IMR-90 (cell line): ENCODE data around the gene RBFOX2. TPM values are rescaled to one million over a fixed set of nuclear protein-coding genes. Genes with fewer than 3 reads are reported as not detected.

Source experiments
- ATAC-seq: fragments of 200-7000 bp; cut with Tn5 transposase; 2 replicates; pipeline ENCODE4 v1.9.1; 2020; ENCODE audit warnings: low read depth, mild to moderate bottlenecking, moderate library complexity
- BruUV-seq: library from RNA; stranded (reverse); fragments of 400-500 nt; replicated peaks from 2 replicates; lab custom pipeline; 2021; lab: Mats Ljungman, UMichigan
- CTCF ChIA-PET: fragments of 300-600 bp; formaldehyde crosslinking; extraction: SDS; loops from one replicate; lab custom pipeline; 2021; ENCODE audit warnings: antibody characterized with exemption; lab: Yijun Ruan, JAX
- POLR2A ChIA-PET: fragments of 300-600 bp; sonication (Branson Sonifier 250); formaldehyde crosslinking; loops from one replicate; lab custom pipeline; 2022; ENCODE audit warnings: antibody characterized with exemption; ENCODE audit not compliant: unreplicated experiment; lab: Charles Lee
- DNase-seq: peaks from one replicate; pipeline ENCODE4 v3.0.0; 2013
- H2AFZ ChIP-seq: replicated peaks from 2 replicates; pipeline ENCODE3; 2013; ENCODE audit warnings: low read length, mild to moderate bottlenecking; ENCODE audit not compliant: poor library complexity
- H2AK5ac ChIP-seq: 2 replicates; pipeline ENCODE4 v1.6.1; 2013; ENCODE audit warnings: low read depth, low read length, inconsistent platforms
- H2AK9ac ChIP-seq: replicated peaks from 2 replicates; pipeline ENCODE3; 2013; ENCODE audit warnings: mild to moderate bottlenecking, low read depth, low read length, moderate library complexity; ENCODE audit not compliant: poor library complexity
- H2BK120ac ChIP-seq: 2 replicates; pipeline ENCODE4 v1.6.1; 2013; ENCODE audit warnings: low read depth, low read length, inconsistent platforms
- H2BK15ac ChIP-seq: 3 replicates; pipeline ENCODE4 v1.6.1; 2013; ENCODE audit warnings: low read depth, low read length, inconsistent platforms
- H2BK20ac ChIP-seq: 2 replicates; pipeline ENCODE4 v1.6.1; 2013; ENCODE audit warnings: low read depth, mild to moderate bottlenecking, inconsistent platforms, low read length, moderate library complexity
- H2BK5ac ChIP-seq: 2 replicates; pipeline ENCODE4 v1.6.1; 2013; ENCODE audit warnings: mild to moderate bottlenecking, low read depth, low read length, inconsistent platforms; ENCODE audit not compliant: poor library complexity, severe bottlenecking
- H3K14ac ChIP-seq: replicated peaks from 2 replicates; pipeline ENCODE4 v1.6.1; 2013; ENCODE audit warnings: low read depth, low read length, inconsistent platforms
- H3K18ac ChIP-seq: 2 replicates; pipeline ENCODE4 v1.6.1; 2013; ENCODE audit warnings: low read depth, low read length, control low read depth
- H3K23ac ChIP-seq: 2 replicates; pipeline ENCODE4 v1.6.1; 2013; ENCODE audit warnings: low read depth, low read length, inconsistent platforms
- H3K27ac ChIP-seq: 2 replicates; pipeline ENCODE4 v1.5.1; 2013; ENCODE audit warnings: mild to moderate bottlenecking, control low read depth, low read length; ENCODE audit not compliant: insufficient read depth
- H3K27me3 ChIP-seq: 2 replicates; pipeline ENCODE4 v1.6.1; 2013; ENCODE audit warnings: low read length; ENCODE audit not compliant: control insufficient read depth, insufficient read depth
- H3K36me3 ChIP-seq: 2 replicates; pipeline ENCODE4 v1.6.1; 2013; ENCODE audit warnings: low read length, mixed read lengths; ENCODE audit not compliant: control insufficient read depth, insufficient read depth
- H3K4ac ChIP-seq: 2 replicates; pipeline ENCODE4 v1.6.1; 2013; ENCODE audit warnings: low read depth, low read length, inconsistent platforms
- H3K4me1 ChIP-seq: 2 replicates; pipeline ENCODE4 v1.6.1; 2013; ENCODE audit warnings: low read length, mixed read lengths; ENCODE audit not compliant: control insufficient read depth, insufficient read depth
- H3K4me2 ChIP-seq: 2 replicates; pipeline ENCODE4 v1.6.1; 2013; ENCODE audit warnings: low read depth, mild to moderate bottlenecking, control low read depth, low read length, moderate library complexity
- H3K4me3 ChIP-seq: 2 replicates; pipeline ENCODE4 v1.5.1; 2013; ENCODE audit warnings: low read depth, mild to moderate bottlenecking, control low read depth, low read length, moderate library complexity; ENCODE audit not compliant: insufficient read depth
- H3K56ac ChIP-seq: 2 replicates; pipeline ENCODE4 v1.6.1; 2013; ENCODE audit warnings: low read length, inconsistent platforms; ENCODE audit not compliant: insufficient read depth; ENCODE audit errors: extremely low read depth
- H3K79me1 ChIP-seq, 2 experiments: 2 replicates each; pipeline ENCODE4 v1.6.1; 2013; ENCODE audit warnings: low read length in 2 of 2, inconsistent platforms in 1 of 2, low read depth in 1 of 2
- H3K9ac ChIP-seq: 2 replicates; pipeline ENCODE4 v1.6.1; 2013; ENCODE audit warnings: low read depth, low read length, control low read depth
- H3K9me1 ChIP-seq: 2 replicates; pipeline ENCODE4 v1.6.1; 2013; ENCODE audit warnings: low read length, inconsistent platforms; ENCODE audit not compliant: insufficient read depth
- H3K9me3 ChIP-seq: 2 replicates; pipeline ENCODE4 v1.6.1; 2013; ENCODE audit warnings: low read length; ENCODE audit not compliant: control insufficient read depth, insufficient read depth
- H4K20me1 ChIP-seq: 2 replicates; pipeline ENCODE4 v1.6.1; 2013; ENCODE audit warnings: low read length, inconsistent platforms; ENCODE audit not compliant: insufficient read depth
- H4K5ac ChIP-seq: 2 replicates; pipeline ENCODE4 v1.6.1; 2013; ENCODE audit warnings: mild to moderate bottlenecking, low read depth, low read length, control low read depth
- H4K8ac ChIP-seq, 2 experiments: 2 replicates each; pipeline ENCODE4 v1.6.1; 2013; ENCODE audit warnings: low read depth in 2 of 2, low read length in 2 of 2, control low read depth in 1 of 2, inconsistent platforms in 1 of 2
- H4K91ac ChIP-seq: 2 replicates; pipeline ENCODE4 v1.6.1; 2013; ENCODE audit warnings: low read depth, low read length, inconsistent platforms; ENCODE audit not compliant: insufficient read depth
- CEBPB ChIP-seq: IDR thresholded peaks from 2 replicates; pipeline ENCODE4 v1.6.1; 2012; ENCODE audit warnings: low read depth, low read length, improper control_type of control experiment
- FOS ChIP-seq: fragments of 150-350 bp; IDR thresholded peaks from 2 replicates; pipeline ENCODE4 v1.6.1; 2016; ENCODE audit warnings: low read depth, low read length
- MAZ ChIP-seq: IDR thresholded peaks from 2 replicates; pipeline ENCODE4 v1.6.1; 2012; ENCODE audit warnings: low read depth, mild to moderate bottlenecking, low read length, improper control_type of control experiment, moderate library complexity, borderline replicate concordance
- MXI1 ChIP-seq: IDR thresholded peaks from 2 replicates; pipeline ENCODE4 v1.6.1; 2012; ENCODE audit warnings: low read depth, mild to moderate bottlenecking, low read length, moderate library complexity, borderline replicate concordance
- NFE2L2 ChIP-seq: fragments of 150-350 bp; IDR thresholded peaks from 2 replicates; pipeline ENCODE4 v1.6.1; 2016; ENCODE audit warnings: low read depth, mild to moderate bottlenecking, low read length
- POLR2A ChIP-seq: IDR thresholded peaks from 2 replicates; pipeline ENCODE4 v1.6.1; 2012; ENCODE audit warnings: mild to moderate bottlenecking, low read depth, low read length
- RAD21 ChIP-seq: IDR thresholded peaks from 2 replicates; pipeline ENCODE4 v1.6.1; 2012; ENCODE audit warnings: low read length, improper control_type of control experiment
- RFX5 ChIP-seq: IDR thresholded peaks from 2 replicates; pipeline ENCODE4 v1.8.0; 2012; ENCODE audit warnings: low read depth, mild to moderate bottlenecking, low read length, moderate library complexity
- SMC3 ChIP-seq: fragments of 150-350 bp; IDR thresholded peaks from 2 replicates; pipeline ENCODE4 v1.6.1; 2016; ENCODE audit warnings: low read depth, mild to moderate bottlenecking, antibody characterized with exemption, low read length, moderate library complexity
- USF2 ChIP-seq: fragments of 150-350 bp; IDR thresholded peaks from 2 replicates; pipeline ENCODE4 v1.6.1; 2017; ENCODE audit warnings: mild to moderate bottlenecking, antibody characterized with exemption, low read length, low read depth
- WGBS, 2 experiments: methylation state at CpG; one replicate each; pipeline versions ENCODE4 v1.1.5 to v1.1.7; 2013; ENCODE audit warnings: missing lambda C conversion rate in 2 of 2; ENCODE audit not compliant: insufficient read length in 1 of 2; ENCODE audit errors: extremely low coverage in 2 of 2; 5-methylcytosine and 5-hydroxymethylcytosine counted together
- dilution Hi-C: fragments of 300-500 bp; cut with HindIII; formaldehyde crosslinking; loops from one replicate; pipeline ENCODE4 v1.14.3; 2018; ENCODE audit warnings: low sequenced_read_pairs; ENCODE audit not compliant: unreplicated experiment
- in situ Hi-C: fragments of 300-500 bp; cut with MboI; formaldehyde crosslinking; loops from 3 replicates; pipeline ENCODE4 v1.14.3; 2019; ENCODE audit warnings: low sequenced_read_pairs, inconsistent platforms, mixed read lengths
- intact Hi-C: fragments of 100-400 bp; cut with micrococcal nuclease; formaldehyde crosslinking; loops from 2 replicates; pipeline ENCODE4 v1.10.0; 2022
- polyA plus RNA-seq, 3 experiments: library from polyadenylated mRNA; depleted of rRNA; stranded (reverse); fragments of >200 nt; gene quantifications; 2 replicates each; pipeline ENCODE4 v1.2.3, GENCODE V29; 2012; ENCODE audit warnings: low replicate concordance in 1 of 3
- total RNA-seq: library from RNA; depleted of rRNA; stranded (reverse); fragments of >200 nt; gene quantifications from 2 replicates; pipeline ENCODE4 v1.2.3, GENCODE V29; 2012

The RBFOX2 gene
- total and polyA plus RNA-seq, 2 of the 4 experiments (the other 2 are of a cell fraction) = 146 to 178 TPM

GRCh38 chr22:35870517-35871293 lies 157.9 kb downstream of the RBFOX2 start:
- no peak overlapping the region for H3K4me2 ChIP-seq
- H3K4me3 ChIP-seq = no peak overlapping the region
- H2BK120ac ChIP-seq = no peak overlapping the region
- H3K9me3 ChIP-seq = no peaks in the 10 kb centered on the region; the same call in 1 of the 2 replicates
- H4K8ac ChIP-seq = no peak overlapping the region
- peaks cover 4% of the 10 kb centered on the region for H3K4me1 ChIP-seq
- H2AFZ ChIP-seq = no peak overlapping the region
- WGBS, 2 experiments = no CpG with 5 or more reads among the region's 3 CpGs
- H2AK5ac ChIP-seq = no peak overlapping the region
- peaks cover 58 to 71% of the 10 kb centered on the region in 2 experiments for H3K79me1 ChIP-seq
- ATAC-seq (no peak), DNase-seq (no peak)
- no peak overlapping the region for H3K27ac ChIP-seq
- no peak overlapping the region for H2AK9ac ChIP-seq
- TF ChIP-seq POLR2A (no peak), NFE2L2 (no peak), USF2 (no peak), FOS (no peak), MXI1 (no peak), RFX5 (no peak), MAZ (no peak), CEBPB (no peak), SMC3 (no peak), RAD21 (no peak)
- H3K14ac ChIP-seq = no peak overlapping the region
- in situ Hi-C loops (no loop called here), dilution Hi-C loops (no loop called here), intact Hi-C loops (no loop called here)
- no peak overlapping the region for H3K18ac ChIP-seq
- peaks cover 31% of the 10 kb centered on the region for H4K20me1 ChIP-seq
- no peak overlapping the region for H3K23ac ChIP-seq
- no peak overlapping the region for H2BK20ac ChIP-seq
- no peak overlapping the region for H3K4ac ChIP-seq
- peaks cover 10% of the 10 kb centered on the region; the same call in 1 of the 2 replicates for H3K9me1 ChIP-seq
- H4K91ac ChIP-seq = no peak overlapping the region
- no peak overlapping the region for H3K56ac ChIP-seq
- ChIA-PET CTCF (no interaction called here), POLR2A (no interaction called here)
- no peak overlapping the region for H2BK5ac ChIP-seq
- no peaks in the 10 kb centered on the region; the same call in 1 of the 2 replicates for H3K36me3 ChIP-seq
- no peak overlapping the region for H4K5ac ChIP-seq
- no peak overlapping the region for H3K9ac ChIP-seq
- H3K27me3 ChIP-seq = no peaks in the 10 kb centered on the region
- no peak overlapping the region for H2BK15ac ChIP-seq
- BruUV-seq = no TSS peak
